Nephron progenitor cell (in vitro differentiated cells): ENCODE results near the gene CSK.

Source experiments
- DNase-seq: peaks from one replicate; pipeline ENCODE4 v3.0.0; 2021
- H3K27ac Mint-ChIP-seq: 2 replicates; pipeline ENCODE4 v1.8.0; 2021; ENCODE audit warnings: mild to moderate bottlenecking, moderate library complexity, mixed read lengths
- H3K27me3 Mint-ChIP-seq: 2 replicates; pipeline ENCODE4 v1.8.0; 2021; ENCODE audit warnings: mild to moderate bottlenecking, low read depth, mixed read lengths; ENCODE audit not compliant: poor library complexity
- H3K36me3 Mint-ChIP-seq: 2 replicates; pipeline ENCODE4 v1.8.0; 2021; ENCODE audit warnings: low read depth, mixed read lengths
- H3K4me1 Mint-ChIP-seq: 2 replicates; pipeline ENCODE4 v1.8.0; 2021; ENCODE audit warnings: mixed read lengths
- H3K4me3 Mint-ChIP-seq: 2 replicates; pipeline ENCODE4 v1.8.0; 2021; ENCODE audit warnings: mild to moderate bottlenecking, moderate library complexity, mixed read lengths
- H3K9me3 Mint-ChIP-seq: 2 replicates; pipeline ENCODE4 v1.8.0; 2021; ENCODE audit warnings: mild to moderate bottlenecking, moderate library complexity, mixed read lengths
- CTCF ChIP-seq: fragments of 200-600 bp; sonication (generic); IDR thresholded peaks from 2 replicates; pipeline ENCODE4 v1.5.0; 2021; ENCODE audit warnings: antibody characterized with exemption

The CSK gene

DNA sequence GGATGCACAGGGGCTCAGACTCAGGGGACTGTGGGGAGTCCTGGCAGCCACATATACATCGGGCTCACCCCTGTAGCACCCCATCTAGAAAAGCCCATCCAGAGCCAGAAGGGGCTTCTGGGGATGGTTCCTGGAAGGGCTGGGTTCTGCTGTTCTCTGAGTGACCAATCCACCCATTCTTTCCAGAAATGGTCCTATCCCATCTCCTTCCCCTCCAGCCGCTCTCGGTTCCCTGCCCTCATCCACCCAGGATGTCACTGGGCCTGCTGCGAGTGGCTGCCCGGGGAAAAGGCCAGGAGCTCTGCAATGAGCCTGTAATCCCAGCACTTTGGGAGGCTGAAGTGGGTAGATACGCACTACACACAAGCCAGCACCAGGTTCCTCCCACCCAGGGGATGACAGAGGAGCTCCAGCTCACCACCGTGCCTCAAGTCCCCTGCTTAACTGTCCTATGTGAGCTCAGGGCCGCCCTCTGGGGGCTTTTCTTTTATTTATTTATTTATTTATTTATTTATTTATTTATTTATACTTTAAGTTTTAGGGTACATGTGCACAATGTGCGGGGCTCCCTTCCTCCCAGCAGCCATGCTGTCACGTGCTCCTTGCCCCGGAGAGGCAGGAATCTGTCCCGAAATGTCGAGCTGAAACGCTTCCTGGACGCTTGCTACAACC is 13.6 kb upstream of the CSK start:
- TF ChIP-seq CTCF: no peak
- H3K27me3 Mint-ChIP-seq: peaks cover 16% of the 10 kb centered on the region
- no peak overlapping the region for H3K27ac Mint-ChIP-seq
- no peaks in the 10 kb centered on the region for H3K36me3 Mint-ChIP-seq
- no peak for DNase-seq
- H3K4me3 Mint-ChIP-seq: peak overlapping the region; percentile 55
- peaks cover 23% of the 10 kb centered on the region for H3K4me1 Mint-ChIP-seq
- H3K9me3 Mint-ChIP-seq: no peaks in the 10 kb centered on the region

GRCh38 chr15:74768771-74769342 is 13.0 kb upstream of the CSK start:
- peak; percentile 73 for TF ChIP-seq CTCF
- no peaks in the 10 kb centered on the region for H3K9me3 Mint-ChIP-seq
- peak; percentile 79 for DNase-seq

GRCh38 chr15:74769463-74770025 is 12.3 kb upstream of the CSK start:
- TF ChIP-seq CTCF: no peak
- DNase-seq: no peak
- Mint-ChIP-seq H3K4me3 (no peak overlapping the region), H3K9me3 (no peaks in the 10 kb centered on the region), H3K36me3 (no peaks in the 10 kb centered on the region), H3K27me3 (peaks cover 18% of the 10 kb centered on the region), H3K27ac (no peak overlapping the region), H3K4me1 (peaks cover 26% of the 10 kb centered on the region)

More at GRCh38 chr15:74768771-74769342, 13.0 kb upstream of the CSK start:
- Mint-ChIP-seq H3K4me3 (peak overlapping the region; percentile 55), H3K27me3 (peaks cover 19% of the 10 kb centered on the region), H3K27ac (no peak overlapping the region), H3K36me3 (no peaks in the 10 kb centered on the region), H3K4me1 (peaks cover 26% of the 10 kb centered on the region)

GRCh38 chr15:74770211-74770903 is 11.5 kb upstream of the CSK start:
- no peaks in the 10 kb centered on the region for H3K36me3 Mint-ChIP-seq
- no peak for TF ChIP-seq CTCF
- no peak overlapping the region for H3K27ac Mint-ChIP-seq
- DNase-seq: no peak
- H3K9me3 Mint-ChIP-seq: no peaks in the 10 kb centered on the region
- H3K4me1 Mint-ChIP-seq: peaks cover 29% of the 10 kb centered on the region
- no peak overlapping the region for H3K4me3 Mint-ChIP-seq
- peaks cover 16% of the 10 kb centered on the region for H3K27me3 Mint-ChIP-seq

DNA sequence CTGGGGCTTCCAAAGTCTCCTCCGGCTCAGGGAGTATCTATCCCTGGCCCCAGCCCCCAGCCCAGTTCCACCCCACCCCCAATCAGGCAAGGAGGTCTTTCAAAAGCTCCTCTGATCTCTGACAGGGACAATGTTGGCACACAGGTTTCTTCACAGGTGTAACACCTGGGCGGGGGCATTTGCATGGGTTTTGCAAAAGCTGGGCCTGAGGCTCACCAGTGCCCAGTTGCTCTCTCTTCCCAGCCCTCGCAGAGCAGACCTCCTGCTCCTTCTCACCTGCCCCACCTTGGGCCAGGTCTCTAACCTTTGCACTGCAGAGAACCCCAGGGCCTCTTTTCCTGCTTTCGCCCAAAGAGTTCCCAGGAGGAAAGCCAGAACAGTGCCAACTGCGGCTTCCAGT is 8.6 kb upstream of the CSK start:
- Mint-ChIP-seq H3K27ac (no peak overlapping the region), H3K4me3 (no peak overlapping the region), H3K9me3 (no peaks in the 10 kb centered on the region), H3K36me3 (no peaks in the 10 kb centered on the region), H3K4me1 (peaks cover 57% of the 10 kb centered on the region), H3K27me3 (peaks cover 11% of the 10 kb centered on the region)
- no peak for DNase-seq
- TF ChIP-seq CTCF: no peak
